H1 (cell line): Measurements from ENCODE around the gene MAP4. TPM values are rescaled to one million over a fixed set of nuclear protein-coding genes. Genes with fewer than 3 reads are reported as not detected.

ENCODE experiments used
- CREB1 ChIP-seq: IDR thresholded peaks from 2 replicates; pipeline ENCODE4 v1.6.1; 2012; ENCODE audit warnings: inconsistent platforms
- KDM1A ChIP-seq: fragments of 200-600, 300-600 bp; sonication (generic); IDR thresholded peaks from 2 replicates; pipeline ENCODE4 v1.7.1; 2016; ENCODE audit warnings: mild to moderate bottlenecking, low read length, borderline replicate concordance
- MAFK ChIP-seq: IDR thresholded peaks from 2 replicates; pipeline ENCODE4 v1.6.1; 2012; ENCODE audit warnings: low read depth, mild to moderate bottlenecking, improper control_type of control experiment, low read length
- SUZ12 ChIP-seq: fragments of 200-600 bp; sonication (generic); IDR thresholded peaks from 2 replicates; pipeline ENCODE4 v1.6.1; 2012; ENCODE audit warnings: mild to moderate bottlenecking, inconsistent platforms, low read length, moderate library complexity, mixed read lengths
- polyA plus RNA-seq, 7 experiments: library from polyadenylated mRNA; depleted of rRNA in 3 of 7; stranded (reverse) in 5 of 7; unstranded in 2 of 7; fragments of >200 nt in 5 of 7; fragments of 200-250 nt in 2 of 7; gene quantifications; 1 replicate in 5 of 7; 2 replicates in 1 of 7; 4 replicates in 1 of 7; pipeline versions ENCODE4 v1.2.1 to v1.2.3, GENCODE V29; 2011 to 2013; ENCODE audit warnings: missing spikeins in 2 of 7, mixed read lengths in 2 of 7
- total RNA-seq: library from RNA; stranded (reverse); fragmentation: NEBNext Ultra II Directional; extraction: Animal tissue kit (Norgen Biotek cat#: 25700); gene quantifications from 2 replicates; pipeline ENCODE4 v1.2.1, GENCODE V29; 2021

Gene MAP4
- total and polyA plus RNA-seq, 2 of the 8 experiments (the other 6 are each of a cell fraction or from before 2014, with no cell fraction given) = 67.0 to 179 TPM

DNA sequence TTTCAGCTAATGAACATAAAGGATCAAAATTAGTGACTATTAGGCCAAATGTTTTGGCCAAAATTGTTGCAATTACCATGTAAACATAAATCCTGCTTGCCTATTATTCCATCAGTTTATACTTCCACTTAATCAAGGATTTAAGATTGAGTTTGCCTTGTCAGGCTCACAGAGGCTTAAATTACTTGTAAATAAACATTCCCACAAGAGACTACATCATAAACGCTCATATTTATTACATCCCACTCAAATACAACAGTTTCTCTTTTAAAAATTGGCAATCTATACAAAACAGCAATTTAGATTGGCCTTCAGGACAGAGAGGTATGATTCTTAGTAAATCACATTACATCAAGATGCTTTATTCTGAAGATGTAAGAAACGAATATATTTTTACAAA lies 9.9 kb upstream of the MAP4 start (continued):
- no peak for TF ChIP-seq KDM1A
- no peak for TF ChIP-seq CREB1
- TF ChIP-seq MAFK = no peak
- TF ChIP-seq SUZ12 = no peak
- TF ChIP-seq, all 59 proteins: peak for 0
